ENCODE results near the gene MRGPRF.

- TF ChIP-seq POLR2A (IDR thresholded peaks at IDR 0.05): no peak
- no peak for TF ChIP-seq CTCF (IDR thresholded peaks at IDR 0.05)
These were observed 1.4 kb downstream of the MRGPRF start for GRCh38 chr11:69011624-69012091.
